HG03066 (cell line): ENCODE measurements around the gene EDEM1.
"Not testable (repeated sequence)": the region's sequence is repeated elsewhere in the genome, so short reads cannot be mapped to it uniquely, and the experiment has no call there.

Experiments used
- ATAC-seq: cut with Tn5 transposase; IDR thresholded peaks from one replicate; pipeline ENCODE4 v1.9.1; 2021; ENCODE audit warnings: low read depth; ENCODE audit not compliant: unreplicated experiment

Gene EDEM1

GRCh38 chr3:5227812-5228211, 40.3 kb downstream of the EDEM1 start:
- ATAC-seq, result no peak

DNA sequence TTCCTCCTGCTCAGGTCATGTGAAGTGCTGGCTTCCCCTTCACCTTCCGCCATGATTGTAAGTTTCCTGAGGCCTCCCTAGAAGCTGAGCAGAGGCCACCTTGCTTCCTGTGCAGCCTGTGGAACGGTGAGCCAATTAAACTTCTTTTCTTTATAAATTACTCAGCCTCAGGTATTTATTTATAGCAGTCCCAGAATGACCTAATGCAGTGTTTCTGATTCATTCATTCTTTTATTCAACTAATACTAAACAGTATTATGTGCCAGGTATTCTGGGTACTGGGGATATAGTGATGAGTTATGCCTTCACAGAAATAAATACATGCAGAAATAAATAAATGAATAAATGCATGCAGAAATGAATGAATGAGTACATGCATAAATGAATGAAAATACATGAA, 41.9 kb downstream of the EDEM1 start:
- no peak for ATAC-seq

- no peak for ATAC-seq
Observed at GRCh38 chr3:5231074-5231473, 43.6 kb downstream of the EDEM1 start.

DNA sequence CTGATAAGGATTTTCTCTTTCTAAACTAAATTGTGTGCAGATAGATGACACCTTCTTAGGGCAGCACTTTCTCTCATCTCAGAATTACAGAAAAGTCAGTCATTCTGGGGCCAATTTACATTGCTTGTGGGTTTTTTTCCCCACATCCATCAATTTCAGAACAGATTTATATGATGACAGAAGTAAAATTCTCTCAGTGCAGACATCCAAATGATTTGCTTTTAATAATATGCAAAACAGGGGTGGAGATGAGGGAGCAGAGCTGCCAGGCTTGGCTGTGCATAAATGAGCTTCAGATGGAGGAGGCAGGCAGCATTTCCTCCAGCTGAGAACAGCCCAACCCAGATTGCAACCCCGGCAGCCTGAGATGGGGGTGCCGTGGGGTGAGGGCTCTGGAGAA, 44.0 kb downstream of the EDEM1 start:
- no peak for ATAC-seq

DNA sequence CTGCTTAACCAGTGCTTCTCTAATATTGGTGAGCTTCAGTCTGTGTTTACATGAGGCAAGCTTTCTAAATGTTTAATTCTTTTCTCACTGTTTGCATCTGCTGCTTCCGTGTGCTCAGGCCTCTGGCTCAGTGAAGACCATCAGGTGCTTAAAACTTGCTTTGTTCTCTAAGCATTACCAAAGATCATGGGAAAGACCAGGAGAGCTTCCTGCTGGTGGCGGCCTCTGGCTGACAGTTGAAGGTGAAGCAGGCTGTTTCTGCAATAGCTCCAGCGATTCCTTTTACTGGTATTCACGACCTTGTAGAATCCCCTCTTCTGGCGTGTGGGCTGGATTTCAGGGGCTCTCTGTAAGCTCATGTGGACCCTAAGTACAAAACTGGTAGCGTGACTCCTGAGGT, 45.1 kb downstream of the EDEM1 start:
- ATAC-seq, result no peak

DNA sequence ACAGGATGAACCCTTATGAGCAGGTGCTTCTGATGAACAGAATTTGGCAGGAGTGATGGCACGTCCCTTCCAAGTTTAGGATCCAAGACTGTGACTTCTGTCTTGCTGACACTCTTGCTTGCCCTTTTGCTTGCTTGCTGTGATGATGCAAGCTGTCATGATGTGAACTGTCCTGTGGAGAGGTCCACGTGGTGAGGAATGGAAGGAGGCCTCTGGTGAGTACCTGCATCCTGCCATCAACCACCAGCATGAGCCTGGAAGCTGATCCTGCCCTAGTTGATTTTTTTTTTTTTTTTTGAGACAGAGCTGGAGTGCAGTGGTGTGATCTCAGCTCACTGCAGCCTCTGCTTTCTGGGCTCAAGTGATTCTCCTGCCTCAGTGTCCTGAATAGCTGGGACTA, 45.5 kb downstream of the EDEM1 start:
- no peak for ATAC-seq

DNA sequence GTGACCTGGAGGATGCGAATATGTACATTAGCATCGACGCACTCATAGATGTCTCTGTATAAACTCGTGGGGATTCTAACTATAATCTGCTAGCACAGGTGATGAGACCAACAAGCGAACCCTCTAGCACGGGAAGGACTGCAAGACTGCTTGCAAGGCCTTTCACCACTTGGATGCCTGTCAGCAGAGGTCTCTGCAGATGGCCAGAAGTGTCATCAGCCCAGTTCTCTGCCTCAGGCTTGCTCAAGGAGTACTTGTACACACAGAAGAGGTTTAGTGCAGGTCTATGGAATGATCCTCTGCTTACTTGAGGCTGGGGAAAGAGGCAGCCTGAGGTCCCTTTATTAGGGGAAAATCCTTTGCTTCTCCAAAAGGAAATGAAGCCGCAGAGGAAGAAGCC, 48.1 kb downstream of the EDEM1 start:
- ATAC-seq, result no peak

DNA sequence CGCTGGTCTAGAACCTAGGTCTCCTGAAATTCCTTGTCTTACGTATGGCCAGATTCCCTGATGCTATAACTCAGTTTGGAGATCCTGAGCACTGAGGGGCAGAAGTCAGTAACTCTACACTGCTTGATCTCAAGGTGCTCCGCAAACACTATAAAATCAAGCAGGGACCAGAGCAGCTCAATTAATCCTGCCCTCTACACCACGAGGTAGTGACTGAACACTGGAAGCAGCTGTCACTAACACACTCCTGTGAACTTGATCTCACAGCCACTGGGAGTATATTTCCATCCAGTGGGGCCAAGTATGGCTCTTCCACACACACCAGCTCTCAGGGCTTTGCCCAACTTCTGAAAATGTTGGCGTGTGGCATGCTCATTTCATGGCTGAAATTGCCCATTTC, 51.0 kb downstream of the EDEM1 start:
- ATAC-seq, result no peak

DNA sequence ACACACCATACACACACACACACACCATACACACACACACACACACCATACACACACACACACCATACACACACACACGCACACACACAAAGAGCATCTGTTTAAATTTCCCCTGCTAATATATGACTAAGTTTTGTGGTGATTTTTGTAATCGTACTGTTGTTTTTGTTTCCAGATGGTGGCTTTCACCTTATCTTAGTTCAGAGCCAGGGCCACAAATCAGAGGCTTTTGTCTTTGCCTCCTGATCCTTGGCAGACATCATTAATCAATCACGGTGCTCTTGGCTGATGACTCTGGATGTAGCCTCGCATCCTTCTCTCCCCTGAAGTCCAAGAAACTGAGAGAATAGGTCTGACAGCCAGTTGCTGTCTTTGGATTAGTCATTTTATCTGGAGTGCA, 52.1 kb downstream of the EDEM1 start:
- no peak for ATAC-seq

GRCh38 chr3:5240740-5241139, 53.2 kb downstream of the EDEM1 start:
- no peak for ATAC-seq

GRCh38 chr3:5242785-5243184, 55.3 kb downstream of the EDEM1 start:
- ATAC-seq, result not testable (repeated sequence)

DNA sequence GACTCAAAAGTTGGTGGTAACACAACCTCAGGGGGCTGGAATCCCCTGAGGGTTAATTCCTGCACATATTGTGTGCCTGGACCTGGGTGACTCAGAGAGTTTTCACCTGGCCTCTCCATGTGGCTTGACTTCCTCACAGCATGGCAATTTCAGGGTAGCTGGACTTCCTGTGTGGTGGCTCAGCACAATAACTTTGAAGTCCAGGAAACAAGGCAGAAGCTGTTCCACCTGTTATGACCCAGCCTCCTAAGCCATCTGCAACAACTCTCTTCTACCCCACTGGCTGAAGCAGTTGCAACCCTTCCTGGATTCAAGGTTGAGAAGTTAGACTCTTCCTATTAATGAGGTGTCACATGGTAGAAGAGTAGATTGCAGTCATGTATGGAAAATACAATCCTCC, 58.4 kb downstream of the EDEM1 start:
- no peak for ATAC-seq

DNA sequence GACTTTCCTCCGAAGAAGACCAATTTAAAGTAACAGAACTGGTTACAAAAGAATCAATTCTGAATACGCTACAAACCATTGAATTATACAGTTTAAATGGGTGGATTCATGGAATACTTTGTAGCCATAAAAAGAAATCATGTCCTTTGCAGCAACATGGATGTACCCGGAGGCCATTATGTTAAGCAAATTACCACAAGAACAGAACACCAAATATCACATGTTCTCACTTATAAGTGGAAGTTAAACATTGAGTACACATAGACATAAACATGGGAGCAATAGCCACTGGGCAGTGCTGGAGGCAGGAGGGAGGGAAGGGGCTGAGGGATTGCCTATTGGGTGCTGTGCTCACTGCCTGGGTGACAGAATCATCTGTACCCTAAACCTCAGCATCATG, 61.3 kb downstream of the EDEM1 start:
- ATAC-seq, result no peak

DNA sequence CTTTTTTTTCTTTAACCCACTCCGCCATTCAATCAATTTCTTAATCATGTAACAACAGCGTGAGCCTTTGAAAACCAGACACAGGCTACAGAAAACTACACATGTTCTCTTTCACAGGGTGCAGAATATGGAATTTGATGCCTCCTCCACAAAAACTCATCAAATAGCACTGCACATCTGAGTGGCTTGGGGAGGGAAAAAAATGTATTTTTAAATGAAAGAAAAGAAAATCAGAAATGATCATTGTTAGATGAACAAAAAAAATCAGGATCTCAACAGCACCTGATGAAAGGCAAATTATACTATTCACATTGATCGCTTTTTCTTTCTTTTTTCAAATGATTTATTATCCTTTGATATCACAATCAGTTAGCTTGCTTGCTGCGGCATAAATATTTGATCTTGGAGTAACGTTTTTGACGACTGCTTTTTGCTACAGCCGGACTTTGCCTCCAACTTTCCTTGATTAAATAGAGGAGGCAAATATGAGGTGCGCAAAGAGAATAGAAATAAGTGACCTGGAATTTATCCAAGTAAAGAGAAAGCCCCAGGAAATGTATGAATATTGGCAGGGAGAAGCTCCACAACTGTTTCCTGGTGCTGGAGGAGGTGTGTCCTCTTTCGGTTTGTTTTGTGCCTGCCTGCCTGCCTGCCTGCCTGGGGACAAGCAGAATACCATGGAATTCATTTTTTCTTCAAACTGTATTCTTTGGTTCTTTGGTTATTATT, 63.1 kb downstream of the EDEM1 start:
- no peak for ATAC-seq

- no peak for ATAC-seq
Observed at GRCh38 chr3:5251196-5251583, 63.7 kb downstream of the EDEM1 start.

DNA sequence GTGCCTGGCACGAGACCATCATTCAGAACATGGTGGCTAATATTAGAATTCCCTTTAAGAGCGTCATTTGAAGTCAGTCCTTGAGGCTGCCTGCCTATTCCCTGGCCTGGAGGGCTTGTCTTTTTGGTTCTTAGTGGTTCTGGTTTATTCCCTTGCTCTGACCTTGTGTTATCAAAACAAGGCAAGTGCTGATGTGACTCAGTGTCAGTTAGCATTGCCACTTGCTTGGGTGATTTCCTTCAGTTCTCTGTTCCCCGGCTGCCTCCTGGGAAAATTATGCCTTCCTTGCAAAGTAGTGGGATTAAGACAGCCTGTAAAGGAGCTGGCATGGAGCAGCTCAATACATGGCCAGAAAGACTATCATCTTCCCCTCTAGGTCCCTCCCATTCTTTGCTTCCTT, 64.6 kb downstream of the EDEM1 start:
- no peak for ATAC-seq

DNA sequence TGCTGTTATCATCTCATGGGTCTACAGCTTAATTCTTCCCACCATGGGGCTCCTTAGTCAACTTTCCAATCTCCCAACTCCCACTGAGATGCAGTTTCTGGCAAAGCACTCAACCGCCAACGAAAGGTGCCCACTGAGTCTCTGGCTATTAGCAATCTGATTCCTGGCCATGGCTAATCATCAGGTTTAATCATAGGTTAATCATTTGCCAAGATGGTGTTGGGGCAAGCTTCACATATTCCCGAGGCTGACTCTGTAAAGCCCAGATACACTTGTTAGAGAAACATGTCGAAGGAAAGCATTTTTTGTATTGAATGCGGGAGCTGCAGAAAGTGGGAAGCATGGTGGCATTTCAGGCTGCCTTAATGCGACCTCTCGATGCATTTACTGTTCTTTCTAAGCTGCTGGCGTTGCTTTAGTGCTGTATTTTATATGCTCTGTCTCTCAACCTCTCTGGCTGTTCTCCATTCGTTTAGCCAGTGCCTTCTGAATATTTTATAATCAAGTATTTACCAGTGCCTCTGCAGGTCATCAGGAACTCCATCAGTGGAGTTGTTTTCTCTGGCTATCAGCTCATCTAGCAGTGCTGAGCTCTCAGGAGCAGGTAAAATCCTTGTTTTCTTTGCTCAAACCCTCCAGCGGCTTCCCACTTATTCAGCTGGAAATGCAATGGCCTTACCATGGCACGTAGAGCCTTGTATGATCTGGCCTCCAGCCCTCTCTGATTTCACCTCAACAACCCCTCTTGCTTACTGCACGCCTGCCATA, 67.0 kb downstream of the EDEM1 start:
- no peak for ATAC-seq

GRCh38 chr3:5255404-5256344, 68.2 kb downstream of the EDEM1 start:
- no peak for ATAC-seq

- no peak for ATAC-seq
Observed at GRCh38 chr3:5258526-5258925, 71.0 kb downstream of the EDEM1 start.

- ATAC-seq, result no peak
Observed at GRCh38 chr3:5260992-5261501, 73.5 kb downstream of the EDEM1 start.

DNA sequence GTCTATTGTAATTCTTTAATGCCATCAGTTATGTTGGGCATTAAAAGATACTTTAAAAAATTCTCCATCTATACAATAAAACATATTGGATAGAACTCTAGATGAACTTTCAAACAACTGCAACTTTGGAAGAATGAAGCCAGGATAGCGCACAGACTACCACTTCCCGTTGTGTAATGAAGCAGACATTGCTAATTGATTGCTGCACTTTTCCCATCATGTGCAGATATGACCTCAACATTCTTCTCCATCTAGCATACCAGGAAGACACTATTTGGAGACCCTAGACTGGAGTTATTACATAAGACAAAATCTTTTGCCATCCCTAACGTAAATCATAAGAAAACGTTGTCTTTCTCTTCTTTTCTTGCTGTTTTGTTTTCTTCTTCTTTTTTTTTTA, 75.0 kb downstream of the EDEM1 start:
- no peak for ATAC-seq
